GM19468 (cell line): ENCODE measurements around the gene RAX.

ENCODE experiments used
- ATAC-seq: cut with Tn5 transposase; IDR thresholded peaks from one replicate; pipeline ENCODE4 v1.9.1; 2021; ENCODE audit warnings: mild to moderate bottlenecking, moderate library complexity, moderate number of reproducible peaks; ENCODE audit not compliant: unreplicated experiment; ENCODE audit errors: extremely low read depth

RAX gene

DNA sequence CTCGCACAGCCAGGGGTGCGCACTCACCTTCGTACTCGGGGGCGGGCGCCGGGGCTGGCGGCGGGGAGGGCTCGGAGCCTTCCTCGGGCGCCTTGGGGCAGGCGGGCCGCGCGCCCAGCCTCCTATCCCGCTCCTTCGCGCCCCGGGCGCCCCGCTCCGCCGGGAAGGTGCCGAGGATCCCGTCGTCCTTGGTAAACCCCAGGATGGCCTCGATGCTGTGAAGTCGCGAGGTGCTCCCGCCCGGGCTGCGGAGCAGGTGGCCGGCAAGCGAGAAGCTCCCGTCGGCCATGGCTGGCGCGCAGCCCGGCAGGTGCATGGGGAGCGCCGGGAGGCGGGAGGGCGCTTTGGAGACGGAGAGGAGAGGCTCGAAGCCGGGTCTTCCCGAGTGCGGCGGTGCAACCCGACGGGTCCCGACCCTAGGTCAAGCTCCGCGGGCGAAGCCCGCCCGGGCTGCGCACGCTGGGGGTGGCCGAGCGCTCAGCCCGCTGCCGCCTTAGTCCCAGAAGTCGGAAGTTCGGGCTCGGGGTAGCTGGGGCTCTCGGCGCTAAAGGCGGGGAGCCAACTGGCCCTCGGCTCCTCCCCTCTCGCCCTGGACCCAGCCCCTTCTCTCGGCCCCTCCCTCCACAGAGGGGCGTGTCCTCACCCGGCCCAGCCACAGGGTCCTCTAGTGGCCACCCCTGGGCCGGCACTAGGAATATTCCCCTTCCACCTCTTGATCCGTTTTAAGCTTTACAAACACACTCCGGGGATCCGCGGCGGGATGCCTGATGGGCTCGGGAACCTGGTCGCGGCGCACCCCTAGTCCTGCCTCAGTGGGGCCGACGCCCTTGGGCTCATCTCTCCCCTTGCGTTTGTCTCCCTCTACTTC, at the start of gene RAX:
RAX (minus strand) TSS at position 564 of the 868 bp plus-strand sequence; CDS start at position 316, 248 bp downstream.
- no peak for ATAC-seq

DNA sequence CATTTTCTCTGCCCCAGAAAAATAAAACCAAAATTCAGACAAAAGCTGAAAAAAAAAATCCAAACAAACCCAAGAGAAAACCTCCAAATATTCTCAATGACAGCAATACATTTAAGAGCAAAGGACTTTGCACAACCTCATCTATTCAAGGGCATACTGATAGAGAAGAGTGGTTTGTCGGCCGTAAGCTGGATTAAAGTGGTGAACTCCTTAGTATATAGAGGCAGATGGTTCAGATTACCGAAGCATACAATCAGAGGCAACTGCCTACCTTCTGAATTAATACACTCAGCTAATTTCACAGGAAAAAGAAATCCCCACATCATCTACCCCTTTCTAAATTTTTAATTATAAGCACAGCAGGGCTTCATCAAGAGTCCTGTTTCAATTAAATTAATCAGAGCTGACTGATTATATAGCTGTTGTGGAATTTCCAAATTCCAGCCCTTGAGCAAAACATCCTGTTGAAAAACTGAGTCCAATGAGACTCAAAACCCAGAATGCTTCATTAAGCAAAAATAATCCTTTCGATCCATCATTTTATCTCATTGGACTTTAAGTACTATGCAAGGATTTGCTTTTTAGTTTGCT, 45.3 kb upstream of the RAX start, which contains the start of gene CPLX4:
CPLX4 (minus strand) TSS at position 190 of the 591 bp plus-strand sequence; CDS start at position 3, 187 bp downstream.
- ATAC-seq = no peak

DNA sequence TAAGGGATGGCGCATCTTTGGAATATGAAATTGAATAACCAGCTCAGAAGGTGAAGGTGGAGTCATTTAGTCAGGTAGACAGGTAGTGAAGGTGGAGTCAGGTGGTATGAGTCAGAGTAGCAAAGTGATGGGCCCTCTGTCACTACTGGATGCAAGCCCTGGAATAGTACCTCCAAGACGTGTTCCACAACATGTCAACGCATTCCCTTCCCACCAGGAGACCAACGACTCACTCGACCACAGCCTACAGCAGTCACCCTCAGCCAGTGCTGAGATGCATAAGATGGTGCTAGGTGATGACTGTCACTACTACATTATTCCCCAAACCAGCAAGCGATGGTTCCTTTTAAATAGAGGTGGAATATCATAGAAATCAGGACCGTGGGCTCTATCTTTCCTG, 38.4 kb upstream of the RAX start:
- ATAC-seq = no peak

DNA sequence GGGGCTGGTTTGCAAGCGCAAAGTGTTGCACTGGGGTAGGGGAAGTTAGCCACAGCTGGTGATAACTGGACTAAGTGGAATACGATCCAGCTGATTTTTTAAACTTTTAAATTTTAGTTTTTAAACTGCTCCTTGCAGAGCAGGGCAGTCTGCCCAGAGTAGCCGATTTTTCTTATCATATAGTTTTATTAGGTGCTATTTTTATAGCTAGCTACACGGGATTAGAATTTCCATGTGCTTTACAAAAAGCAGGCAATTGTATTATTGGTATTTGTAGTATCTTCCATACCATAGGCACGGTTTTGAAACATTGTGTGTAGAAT, 35.6 kb upstream of the RAX start:
- no peak for ATAC-seq

DNA sequence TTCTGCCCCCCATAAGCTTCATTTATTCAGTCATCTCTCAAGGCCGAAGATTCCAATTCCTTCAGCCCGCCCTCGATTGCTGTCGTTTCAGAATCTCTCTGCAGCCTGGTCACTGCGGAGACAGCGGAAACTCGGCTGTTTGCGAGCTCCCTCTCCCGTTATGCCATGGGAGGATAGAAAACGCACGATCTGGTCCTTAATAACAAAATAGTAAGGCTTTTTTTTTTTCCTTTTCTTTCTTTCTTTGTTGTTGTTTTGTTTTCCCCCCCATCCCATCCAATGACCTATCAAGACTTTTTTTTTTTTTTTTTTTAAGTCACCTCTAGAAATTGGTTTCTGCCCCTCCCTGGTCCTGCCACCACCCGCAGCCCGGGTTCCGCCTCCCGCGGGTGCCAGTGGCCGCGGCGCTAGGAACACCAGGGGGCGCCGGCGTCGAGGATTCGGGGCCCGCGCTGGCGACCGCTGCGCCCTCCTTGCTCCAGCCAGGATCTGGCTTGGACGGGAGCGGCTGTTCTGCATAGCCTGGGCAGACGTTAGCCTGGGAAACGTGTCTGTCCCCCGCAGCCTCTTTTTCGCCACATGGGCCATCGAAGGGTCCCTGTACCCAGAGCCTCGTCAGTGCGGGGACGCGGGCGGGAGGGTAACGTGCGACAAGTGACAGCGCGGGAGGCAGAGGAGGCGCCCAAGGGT, 35.1 kb upstream of the RAX start:
- no peak for ATAC-seq

DNA sequence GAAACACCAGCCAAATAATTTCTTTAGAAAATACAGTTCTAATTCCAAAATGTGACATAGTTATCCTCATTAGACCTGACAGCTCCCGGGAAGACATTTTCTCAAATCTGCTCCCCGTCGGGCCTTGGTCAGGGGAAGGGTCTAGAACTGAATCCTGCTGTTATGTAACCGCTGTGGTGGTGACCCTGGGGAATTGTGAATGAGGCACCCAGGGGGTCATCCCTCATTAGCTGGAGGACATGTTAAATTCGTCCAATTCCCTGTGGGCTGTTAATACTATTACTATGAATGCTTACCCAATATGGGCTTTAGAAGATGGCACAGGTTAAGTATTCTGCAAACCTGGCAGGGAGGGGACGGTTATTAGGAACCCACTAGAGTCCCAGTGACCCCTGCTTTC, 33.4 kb upstream of the RAX start:
- ATAC-seq = no peak

DNA sequence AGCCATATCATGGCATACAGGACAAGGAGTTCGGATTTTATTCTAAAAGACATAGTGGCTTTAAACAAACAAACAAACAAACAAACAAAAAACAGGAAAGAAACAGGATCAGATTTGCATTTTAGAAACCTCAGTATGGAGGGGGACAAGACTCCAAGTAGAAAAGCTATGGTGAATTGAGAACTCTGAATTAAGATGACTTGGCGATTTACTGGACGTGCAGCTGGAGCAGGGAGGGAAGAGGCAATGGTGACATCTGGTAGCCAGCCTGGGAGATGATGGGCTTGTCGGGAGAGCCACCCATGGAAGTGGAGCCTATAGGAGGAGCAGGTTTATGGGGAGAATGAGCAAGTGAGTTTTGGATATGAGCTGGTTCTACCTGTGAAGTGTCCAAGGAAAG, 32.0 kb upstream of the RAX start:
- no peak for ATAC-seq

DNA sequence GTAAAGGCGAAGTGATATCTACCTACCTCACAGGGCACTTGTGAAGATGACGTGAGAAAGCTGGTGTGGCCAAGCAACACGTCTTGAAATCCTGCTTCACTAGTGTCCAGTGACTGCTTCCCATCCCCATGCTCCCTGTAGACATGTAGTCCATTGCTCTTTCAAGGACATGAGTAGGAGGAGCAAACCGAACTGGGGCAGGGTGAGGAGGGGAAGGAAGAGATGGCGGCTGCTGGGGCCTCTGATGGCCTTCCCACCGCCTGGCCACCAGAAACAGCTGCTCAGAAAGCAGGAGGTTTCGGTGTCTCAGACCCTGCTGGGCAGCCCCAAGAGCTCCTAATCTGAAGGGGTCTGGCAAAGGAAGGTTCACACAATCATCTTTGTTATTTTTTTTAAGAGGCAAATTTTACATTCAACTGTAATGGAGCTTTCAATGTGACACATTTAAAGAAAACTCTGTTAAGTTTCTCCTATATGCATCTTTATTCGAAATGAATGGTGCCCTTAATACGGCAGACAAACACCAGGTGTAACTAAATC, 30.5 kb upstream of the RAX start:
- no peak for ATAC-seq

DNA sequence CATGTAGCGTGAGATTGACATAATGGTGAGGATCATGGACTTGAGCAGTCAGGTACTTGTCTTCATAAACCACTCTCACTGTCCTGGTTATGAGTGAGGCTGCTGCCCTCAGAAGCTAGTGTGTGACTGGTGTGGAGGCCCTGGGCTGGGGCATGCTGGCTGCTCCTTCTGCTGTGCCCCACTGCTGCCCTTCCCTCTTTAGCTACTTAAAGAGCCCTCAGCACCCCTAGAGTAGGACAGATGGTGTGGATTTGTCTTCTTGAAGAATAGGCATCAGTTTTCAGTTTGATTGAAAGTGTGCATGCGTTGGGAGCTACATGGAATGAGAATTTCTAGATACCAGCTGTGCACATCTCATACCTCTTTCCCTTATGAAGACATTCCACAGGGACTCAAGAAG, 29.8 kb upstream of the RAX start:
- no peak for ATAC-seq

DNA sequence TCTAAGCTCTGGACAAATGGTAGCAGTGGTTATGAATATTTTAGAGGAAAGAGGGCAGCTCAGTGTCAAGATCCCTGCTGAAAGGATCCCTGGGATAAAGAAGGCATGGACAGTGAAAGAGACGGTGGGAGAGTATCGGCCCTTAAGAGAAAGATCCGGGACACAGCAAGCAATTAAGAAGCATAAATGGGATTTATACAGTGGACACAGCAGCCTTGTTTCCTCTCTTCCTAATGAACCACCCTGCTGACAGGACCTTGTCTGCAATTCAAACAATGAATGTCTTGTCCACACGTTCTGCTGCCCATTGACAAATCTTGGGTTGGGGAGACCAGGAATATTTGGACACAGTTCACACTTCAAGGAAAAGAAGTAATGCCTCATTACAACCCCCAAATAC, 28.7 kb upstream of the RAX start:
- no peak for ATAC-seq

DNA sequence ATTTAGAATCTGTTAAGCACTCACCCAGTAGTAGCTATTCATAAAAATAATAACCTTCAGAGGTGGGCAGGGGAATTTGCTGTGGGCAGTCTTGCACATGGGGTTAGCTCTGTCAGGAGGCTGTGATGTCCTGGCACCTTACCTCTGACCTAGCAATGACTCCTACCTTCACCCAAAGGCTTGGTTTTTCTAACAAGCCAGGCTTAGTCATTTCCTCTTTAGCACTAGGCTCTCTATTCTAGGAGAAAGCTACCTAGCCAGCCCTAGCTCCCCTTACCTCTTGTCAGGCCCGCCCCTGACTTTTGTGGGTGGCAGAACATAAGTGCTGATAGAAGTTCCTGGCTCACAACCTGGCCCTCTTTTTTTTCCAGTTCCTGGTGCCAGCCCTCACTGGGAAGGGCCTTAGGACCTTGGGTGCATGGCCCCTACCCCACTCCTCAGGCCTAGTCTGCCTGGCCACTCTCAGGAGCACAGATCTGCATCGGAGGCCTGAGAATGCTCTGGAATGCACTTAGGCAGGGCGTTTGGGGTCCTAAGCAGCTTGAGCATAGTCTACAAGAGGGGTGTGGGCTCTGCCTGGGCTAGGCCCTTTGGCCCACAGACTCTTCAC, 27.5 kb upstream of the RAX start:
- ATAC-seq = no peak

DNA sequence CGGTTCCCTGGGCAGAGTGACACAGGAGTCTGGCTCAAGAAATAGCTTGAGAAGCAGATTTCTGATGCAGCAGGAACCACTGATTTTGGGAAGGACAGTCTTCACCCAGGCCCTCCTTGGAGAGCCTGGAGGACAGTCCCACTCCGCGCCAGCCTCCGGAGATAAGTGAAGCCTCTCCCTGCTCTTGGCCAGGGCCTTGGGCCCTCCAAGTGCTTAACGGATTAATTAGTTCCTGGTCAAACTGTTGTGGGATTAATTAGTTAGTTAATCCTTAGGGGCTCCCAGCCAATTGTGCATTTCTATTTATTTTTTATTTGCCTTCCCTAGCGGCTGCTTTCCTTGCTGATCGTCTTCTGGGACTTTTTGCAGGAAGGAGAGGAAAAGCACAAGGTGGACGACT, 25.6 kb upstream of the RAX start:
- no peak for ATAC-seq

DNA sequence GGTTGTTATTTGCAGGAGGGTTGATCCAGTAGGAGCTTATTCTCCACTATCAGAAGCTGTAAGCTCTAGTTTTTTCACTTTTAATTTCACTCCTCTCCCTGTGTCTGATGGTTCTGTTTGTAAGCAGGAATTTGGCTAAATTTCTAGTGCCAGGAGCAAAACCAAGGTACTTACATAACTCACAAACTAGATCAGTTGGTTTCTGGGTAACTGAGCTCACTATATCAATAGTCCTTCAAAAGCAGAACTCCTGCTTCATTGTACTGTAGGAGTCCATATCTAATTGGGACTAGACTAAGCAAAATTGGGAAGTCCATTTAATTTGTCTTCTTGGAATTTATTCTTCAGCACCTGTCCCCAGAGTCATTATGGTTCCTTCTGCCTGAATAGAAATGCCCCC, 20.1 kb upstream of the RAX start:
- no peak for ATAC-seq

DNA sequence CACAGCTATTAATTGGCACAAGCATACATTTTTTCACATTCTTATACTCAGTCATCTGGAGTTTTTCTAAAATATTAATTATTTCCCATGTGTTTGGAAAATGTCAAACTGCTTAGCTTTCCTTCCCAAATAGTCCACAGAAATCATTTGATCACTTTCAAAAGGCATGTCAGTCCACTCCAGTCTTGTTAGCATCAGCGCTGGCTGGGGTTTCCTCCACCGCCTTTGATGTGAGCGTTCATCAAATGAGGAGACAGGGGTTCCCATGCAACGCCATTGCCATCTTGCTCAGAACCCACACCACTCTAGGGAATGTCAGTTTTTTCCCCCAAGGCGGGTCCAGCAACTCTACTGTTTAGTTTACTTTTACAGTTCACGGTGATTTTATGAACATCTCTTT, 13.1 kb upstream of the RAX start:
- ATAC-seq = no peak

DNA sequence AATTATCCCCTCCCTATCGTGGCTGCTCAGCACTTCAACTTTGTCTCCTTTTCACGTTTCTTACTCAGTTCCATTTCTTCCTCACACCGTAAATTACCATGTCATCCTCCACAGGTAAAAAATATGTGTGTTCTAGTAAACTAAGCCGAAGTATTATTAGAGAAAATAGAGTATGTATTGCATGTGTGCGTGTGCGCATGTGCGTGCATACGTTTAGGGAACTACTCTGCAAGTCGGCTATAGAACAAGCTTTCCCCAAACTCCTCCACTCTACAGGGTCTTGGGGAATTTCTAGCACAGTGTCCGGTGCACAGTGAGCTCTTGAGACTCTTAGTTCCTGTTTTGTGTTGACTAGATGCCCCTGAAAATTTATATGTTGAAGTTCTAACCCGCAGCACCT, 9.1 kb upstream of the RAX start:
- no peak for ATAC-seq

DNA sequence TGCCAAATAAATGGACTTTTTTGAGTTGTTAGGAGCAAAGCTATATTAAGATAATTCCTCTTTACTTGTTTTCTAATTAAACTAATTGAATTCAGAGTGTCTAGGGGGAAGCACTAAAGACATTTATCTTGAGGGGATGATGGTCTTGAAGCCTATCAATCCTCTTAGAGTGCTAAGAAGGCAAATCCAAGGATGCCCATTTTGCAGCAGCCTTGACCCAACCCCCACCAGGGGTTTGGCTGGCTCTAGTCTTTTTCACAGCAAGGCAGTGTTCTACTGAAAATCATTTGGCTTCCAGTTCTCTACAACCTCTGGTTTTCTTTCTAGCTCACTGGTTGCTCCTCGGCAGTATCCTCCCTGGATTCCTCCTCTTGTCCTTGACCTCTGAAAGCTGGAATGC, 6.5 kb upstream of the RAX start:
- ATAC-seq = no peak

DNA sequence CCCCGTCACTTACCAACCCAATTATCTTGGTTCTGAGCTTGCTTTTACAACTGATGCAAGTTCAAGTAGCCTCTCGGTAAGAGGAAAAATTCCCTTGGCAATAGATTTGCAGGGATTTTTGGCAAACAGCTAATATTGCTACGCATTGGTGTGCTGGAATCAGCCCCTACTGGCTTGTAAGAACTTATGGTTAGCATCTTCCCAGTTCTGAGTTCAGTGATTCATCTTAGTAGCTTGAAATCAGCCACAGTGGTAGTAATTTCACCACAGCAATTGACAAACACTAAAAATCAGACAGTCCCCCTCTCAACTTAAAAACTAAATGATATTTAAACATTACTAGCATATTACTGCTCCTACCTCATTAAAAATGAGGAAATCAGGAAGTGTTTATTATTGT, 5.9 kb upstream of the RAX start:
- ATAC-seq = no peak

DNA sequence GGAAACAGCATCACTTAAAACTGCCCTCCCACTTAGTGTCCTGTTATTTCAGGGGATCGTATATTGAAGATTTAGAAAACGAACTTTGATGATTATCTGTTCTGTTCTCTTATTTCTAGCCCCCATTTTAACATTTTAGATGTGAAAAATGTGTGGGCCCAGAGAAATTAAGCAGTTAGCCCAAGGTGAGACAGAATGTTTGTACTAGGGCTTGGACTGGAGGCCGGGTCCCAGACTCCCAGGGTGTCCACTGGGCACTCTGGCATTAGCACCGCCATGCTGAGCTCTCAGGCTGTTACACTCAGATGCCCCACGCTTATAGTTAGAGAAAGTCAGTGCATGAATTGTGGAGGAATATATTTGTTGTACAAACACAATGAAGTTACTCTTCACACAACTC, 5.5 kb upstream of the RAX start:
- ATAC-seq = no peak

DNA sequence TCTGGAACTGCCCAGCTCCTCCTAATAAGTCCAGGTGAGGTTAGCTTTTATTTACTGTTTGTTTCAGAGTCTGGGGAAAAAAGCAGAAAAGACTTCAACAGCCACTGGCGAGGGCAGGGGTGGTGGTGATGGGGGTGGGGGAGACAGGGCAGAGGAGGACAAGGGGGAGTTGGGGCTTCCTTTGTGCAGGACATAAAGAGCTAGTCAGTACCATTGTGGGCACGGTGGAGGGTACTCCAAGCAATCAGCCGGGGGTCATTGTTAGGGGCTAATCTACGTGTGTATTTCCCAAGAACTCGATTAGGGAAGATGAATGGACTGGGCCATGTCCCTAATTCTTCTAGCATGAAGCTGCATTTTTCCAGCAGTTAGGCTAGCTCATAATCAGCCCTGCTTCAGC, 2.8 kb upstream of the RAX start:
- no peak for ATAC-seq

DNA sequence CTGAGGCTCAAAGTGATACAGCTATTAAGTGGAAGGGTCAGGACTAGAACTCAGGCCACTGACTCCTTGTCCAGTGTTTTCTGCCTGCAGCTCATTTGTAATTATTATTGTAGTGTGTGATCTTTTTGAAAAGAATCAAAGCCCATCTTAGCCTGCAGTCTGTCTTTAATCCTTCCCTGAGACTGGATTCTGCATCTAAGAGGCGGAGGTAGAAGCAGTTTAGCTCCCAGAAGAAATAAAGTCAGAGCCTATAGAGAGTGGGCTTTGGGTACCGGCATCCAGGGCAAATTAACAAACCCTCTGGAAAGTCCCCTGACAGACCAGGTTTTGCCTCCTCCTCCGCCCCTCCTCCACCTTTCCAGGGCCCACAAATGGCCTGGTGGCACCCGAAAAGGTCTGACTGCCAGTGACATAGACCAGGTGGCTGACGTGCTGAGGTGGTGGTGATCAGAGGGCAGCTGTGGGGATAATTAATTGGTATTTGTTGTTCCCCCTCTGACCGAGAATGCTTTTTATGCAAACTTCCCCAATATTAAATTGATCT, 2.2 kb upstream of the RAX start:
- no peak for ATAC-seq
